SK-N-MC (cell line): Measurements from ENCODE around the gene MGAT5.

Experiments used
- DNase-seq: peaks from one replicate; pipeline ENCODE4 v3.0.0-alpha.2; 2011; ENCODE audit warnings: low read depth, low spot score
- H3K27ac ChIP-seq: fragments of 200-600 bp; sonication (generic); 2 replicates; pipeline ENCODE4 v1.5.1; 2016; ENCODE audit warnings: mixed run types
- H3K36me3 ChIP-seq: fragments of 200-600 bp; sonication (generic); 2 replicates; pipeline ENCODE4 v1.6.1; 2017; ENCODE audit warnings: antibody characterized with exemption, low read length, mixed read lengths; ENCODE audit not compliant: insufficient read depth
- H3K4me3 ChIP-seq: fragments of 200-600 bp; sonication (generic); 2 replicates; pipeline ENCODE4 v1.5.1; 2016
- H3K9ac ChIP-seq: fragments of 200-600 bp; sonication (generic); 2 replicates; pipeline ENCODE4 v1.8.0; 2017; ENCODE audit warnings: mixed run types, mixed read lengths; ENCODE audit not compliant: insufficient read length
- H3K9me3 ChIP-seq: fragments of 200-600 bp; sonication (generic); 2 replicates; pipeline ENCODE4 v1.6.1; 2017; ENCODE audit warnings: low read depth, mild to moderate bottlenecking, antibody characterized with exemption, low read length, moderate library complexity, mixed read lengths
- EZH2 ChIP-seq: fragments of 200-600 bp; sonication (generic); IDR thresholded peaks from one replicate; pipeline ENCODE4 v1.6.1; 2017; ENCODE audit warnings: antibody characterized with exemption
- FOXP2 ChIP-seq: optimal IDR thresholded peaks from 2 replicates; pipeline ENCODE3; 2011; ENCODE audit warnings: mild to moderate bottlenecking, moderate library complexity; ENCODE audit not compliant: insufficient read depth; ENCODE audit errors: extremely low read length, control extremely low read depth
- POLR2AphosphoS5 ChIP-seq: IDR thresholded peaks from 2 replicates; pipeline ENCODE4 v1.6.1; 2012; ENCODE audit warnings: mild to moderate bottlenecking, low read depth, low read length, borderline replicate concordance

Gene MGAT5

DNA sequence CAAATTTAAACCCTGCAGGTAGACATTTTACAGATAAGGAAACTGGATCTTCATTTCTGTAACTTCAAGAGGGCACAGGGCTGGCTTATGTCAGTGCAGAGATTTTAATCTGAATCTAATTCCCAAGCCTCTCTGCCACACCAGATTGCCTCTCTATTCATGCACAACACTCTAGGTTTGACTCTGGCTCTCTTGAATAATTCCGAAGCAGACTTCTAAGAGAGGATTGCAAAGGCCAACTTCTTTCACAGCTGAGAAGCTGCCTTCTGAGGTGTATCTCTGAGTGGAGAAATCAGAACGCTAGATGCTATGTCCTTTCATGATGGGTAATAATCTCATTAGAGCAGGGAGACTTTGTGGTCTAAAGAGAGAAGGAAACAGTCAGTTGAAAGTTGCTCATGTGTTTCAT is 20.1 kb upstream of the MGAT5 start:
- Histone ChIP-seq H3K9me3 (no peaks in the 10 kb centered on the region), H3K27ac (no peak overlapping the region), H3K9ac (no peak overlapping the region), H3K4me3 (no peak overlapping the region), H3K36me3 (no peaks in the 10 kb centered on the region)
- TF ChIP-seq FOXP2 (no peak), EZH2 (no peak), POLR2AphosphoS5 (no peak)
- no peak for DNase-seq

DNA sequence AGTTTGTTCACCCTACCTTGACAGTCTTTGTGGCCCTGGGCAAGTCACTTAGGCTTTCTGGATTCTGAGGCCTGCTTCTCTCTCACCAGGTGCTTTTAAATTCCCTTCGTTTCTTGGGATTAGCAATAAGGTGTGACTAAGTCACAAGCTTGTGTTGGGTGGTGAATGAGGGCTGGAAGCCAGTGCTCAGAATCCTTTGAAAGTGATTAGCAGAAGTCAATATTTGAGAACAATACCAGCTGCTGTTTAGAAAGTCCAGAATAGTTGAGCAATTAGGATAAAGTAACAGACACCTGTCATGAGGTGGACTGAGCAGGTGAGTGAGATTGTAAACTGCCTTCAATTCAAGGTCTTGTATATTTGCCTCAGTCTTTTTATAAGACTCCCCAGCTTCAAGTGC is 19.3 kb upstream of the MGAT5 start:
- H3K27ac ChIP-seq = no peak overlapping the region
- H3K9ac ChIP-seq = no peak overlapping the region
- TF ChIP-seq EZH2 (no peak), POLR2AphosphoS5 (no peak), FOXP2 (no peak)
- no peak for DNase-seq
- H3K9me3 ChIP-seq = no peaks in the 10 kb centered on the region
- H3K36me3 ChIP-seq = no peaks in the 10 kb centered on the region
- no peak overlapping the region for H3K4me3 ChIP-seq

DNA sequence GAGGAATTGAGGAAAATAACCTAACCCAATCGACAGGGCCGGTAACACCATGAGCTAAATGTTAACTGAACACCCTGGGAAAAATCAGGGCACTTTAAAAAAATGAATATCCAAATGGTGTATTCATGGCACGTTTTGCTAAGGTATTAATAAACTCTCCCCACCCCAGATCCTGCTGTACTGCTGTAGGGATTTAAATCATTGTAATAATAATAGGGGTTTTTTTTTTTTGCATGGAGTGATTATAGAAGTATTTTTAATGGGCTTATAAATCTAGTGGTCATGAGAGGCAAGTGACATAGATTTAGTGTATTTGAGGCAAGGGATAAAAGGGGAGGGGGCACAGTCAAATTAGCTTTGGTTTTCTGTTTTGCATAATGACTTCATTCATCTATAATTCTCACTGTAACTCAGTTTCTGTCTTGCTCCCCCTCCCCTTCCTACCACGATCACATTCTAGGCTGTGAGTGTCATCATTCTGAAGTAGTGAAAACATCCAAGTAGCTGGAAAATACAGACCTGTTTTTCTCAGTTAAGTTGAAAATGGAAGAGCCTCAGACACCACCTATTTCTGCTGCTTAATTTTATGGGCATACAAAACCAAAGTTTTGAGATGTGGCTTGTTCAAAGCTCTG is 18.2 kb upstream of the MGAT5 start:
- no peak for DNase-seq
- H3K9ac ChIP-seq = no peak overlapping the region
- no peak overlapping the region for H3K27ac ChIP-seq
- H3K4me3 ChIP-seq = no peak overlapping the region
- no peaks in the 10 kb centered on the region for H3K9me3 ChIP-seq
- TF ChIP-seq EZH2 = no peak
- no peak for TF ChIP-seq FOXP2
- TF ChIP-seq POLR2AphosphoS5 = no peak
- no peaks in the 10 kb centered on the region for H3K36me3 ChIP-seq

DNA sequence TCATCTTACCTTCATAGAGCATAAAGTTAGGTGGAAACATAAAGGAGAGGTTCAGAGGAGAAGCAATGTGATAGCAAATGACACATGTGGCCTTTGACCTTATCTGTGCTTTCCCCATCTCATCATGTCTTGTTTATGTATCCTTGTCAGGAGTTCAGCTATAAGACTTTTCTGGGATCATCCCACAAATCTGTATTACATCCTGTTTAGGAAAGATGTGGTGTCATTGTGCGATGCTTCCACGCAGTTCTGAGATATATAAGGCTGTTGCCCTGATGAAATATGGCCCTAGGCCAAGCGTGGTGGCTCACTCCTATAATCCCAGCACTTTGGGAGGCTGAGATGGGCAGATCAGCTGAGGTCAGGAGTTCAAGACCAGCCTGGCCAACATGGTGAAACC is 15.5 kb upstream of the MGAT5 start:
- Histone ChIP-seq H3K36me3 (no peaks in the 10 kb centered on the region), H3K9me3 (no peaks in the 10 kb centered on the region), H3K9ac (no peak overlapping the region), H3K27ac (no peak overlapping the region), H3K4me3 (no peak overlapping the region)
- TF ChIP-seq EZH2 = no peak
- TF ChIP-seq FOXP2 = no peak
- TF ChIP-seq POLR2AphosphoS5 = no peak
- DNase-seq = no peak

DNA sequence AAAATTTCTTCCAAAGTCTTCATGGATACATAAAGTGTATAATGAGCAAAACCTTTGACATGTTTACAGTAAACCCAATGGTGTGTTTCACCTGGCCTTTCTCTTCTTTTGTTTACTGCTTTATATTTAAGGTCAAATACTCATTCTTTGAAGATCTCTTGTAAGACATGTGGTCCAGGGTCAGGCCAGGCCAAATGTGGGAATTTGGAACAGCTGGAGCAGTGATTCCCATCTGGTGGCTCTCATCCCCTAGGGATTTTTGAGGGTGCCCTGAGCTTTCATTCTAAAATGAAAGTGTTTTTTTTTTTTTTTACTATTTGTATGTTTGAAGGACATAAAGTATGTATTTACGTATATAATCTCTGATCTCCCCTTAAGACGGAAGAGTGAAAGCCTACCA is 13.8 kb upstream of the MGAT5 start:
- Histone ChIP-seq H3K4me3 (no peak overlapping the region), H3K36me3 (no peaks in the 10 kb centered on the region), H3K27ac (no peak overlapping the region), H3K9ac (no peak overlapping the region), H3K9me3 (no peaks in the 10 kb centered on the region)
- TF ChIP-seq EZH2 (no peak), FOXP2 (no peak), POLR2AphosphoS5 (no peak)
- no peak for DNase-seq

DNA sequence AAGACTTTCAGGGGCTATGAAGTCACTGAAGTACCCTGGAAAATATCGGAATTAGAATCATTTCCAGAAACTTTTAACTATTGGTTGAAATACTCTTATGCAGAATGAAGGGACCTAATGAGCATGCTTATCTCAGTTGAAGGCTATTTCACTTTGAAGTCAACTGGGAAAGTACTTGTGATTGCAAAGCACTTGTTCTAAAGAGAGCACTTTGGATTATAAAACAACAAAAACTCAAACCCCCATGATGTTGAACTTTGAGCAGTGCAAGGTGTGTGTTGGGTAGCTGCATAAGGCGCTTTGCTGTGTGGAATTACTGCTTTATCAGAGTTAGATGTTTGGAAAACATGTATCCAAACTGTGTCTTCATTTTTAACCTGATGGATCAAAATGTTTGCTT is 12.0 kb upstream of the MGAT5 start:
- H3K27ac ChIP-seq = no peak overlapping the region
- no peaks in the 10 kb centered on the region for H3K36me3 ChIP-seq
- no peaks in the 10 kb centered on the region for H3K9me3 ChIP-seq
- no peak overlapping the region for H3K9ac ChIP-seq
- H3K4me3 ChIP-seq = no peak overlapping the region
- no peak for TF ChIP-seq EZH2
- no peak for TF ChIP-seq POLR2AphosphoS5
- no peak for TF ChIP-seq FOXP2
- DNase-seq = no peak

DNA sequence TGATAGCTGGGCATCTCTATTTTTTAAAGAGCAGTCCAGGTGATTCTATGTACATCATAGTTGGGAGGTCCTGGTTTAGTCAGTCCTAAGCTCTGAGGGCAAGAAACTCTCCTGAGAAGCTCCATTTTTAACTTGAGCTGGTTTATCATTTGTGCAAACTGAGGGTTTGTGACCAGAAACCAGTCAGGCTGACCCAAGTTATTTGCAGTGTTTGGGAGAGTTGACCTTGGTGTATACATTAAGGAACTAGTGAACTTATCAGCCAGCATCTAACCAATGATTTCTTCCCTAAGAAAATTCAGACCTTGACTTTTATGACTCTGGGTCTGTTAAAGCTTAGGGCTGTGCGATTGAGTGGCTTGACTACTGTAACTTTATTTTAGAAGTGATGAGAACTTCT is 10.6 kb upstream of the MGAT5 start:
- DNase-seq = no peak

DNA sequence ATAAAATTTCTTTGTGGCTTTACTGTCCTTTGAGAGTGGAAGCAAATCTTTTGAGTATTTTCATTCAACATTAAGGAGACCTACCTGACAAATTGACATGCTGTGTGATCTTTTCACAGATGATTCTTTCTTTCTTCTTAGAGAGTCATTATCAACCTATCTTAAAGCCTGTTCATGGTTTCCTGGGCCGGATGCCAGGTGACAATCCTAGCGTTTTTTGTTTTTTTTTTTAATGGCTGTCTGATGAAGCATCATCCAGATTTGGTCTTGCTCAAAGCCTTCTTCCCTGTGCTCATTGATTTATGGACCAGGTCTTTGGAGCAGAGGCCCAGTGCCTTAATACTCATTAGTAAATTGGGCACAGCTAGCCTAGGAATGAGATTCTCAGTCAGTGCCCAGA is 9.8 kb upstream of the MGAT5 start:
- Histone ChIP-seq H3K9me3 (no peaks in the 10 kb centered on the region), H3K27ac (no peak overlapping the region), H3K4me3 (no peak overlapping the region), H3K36me3 (no peaks in the 10 kb centered on the region), H3K9ac (no peak overlapping the region)
- no peak for DNase-seq
- TF ChIP-seq FOXP2 (no peak), EZH2 (no peak), POLR2AphosphoS5 (no peak)

More for the DNA sequence above, 10.6 kb upstream of the MGAT5 start:
- Histone ChIP-seq H3K9ac (no peak overlapping the region), H3K36me3 (no peaks in the 10 kb centered on the region), H3K27ac (no peak overlapping the region), H3K4me3 (no peak overlapping the region), H3K9me3 (no peaks in the 10 kb centered on the region)
- no peak for TF ChIP-seq FOXP2
- no peak for TF ChIP-seq EZH2
- TF ChIP-seq POLR2AphosphoS5 = no peak

DNA sequence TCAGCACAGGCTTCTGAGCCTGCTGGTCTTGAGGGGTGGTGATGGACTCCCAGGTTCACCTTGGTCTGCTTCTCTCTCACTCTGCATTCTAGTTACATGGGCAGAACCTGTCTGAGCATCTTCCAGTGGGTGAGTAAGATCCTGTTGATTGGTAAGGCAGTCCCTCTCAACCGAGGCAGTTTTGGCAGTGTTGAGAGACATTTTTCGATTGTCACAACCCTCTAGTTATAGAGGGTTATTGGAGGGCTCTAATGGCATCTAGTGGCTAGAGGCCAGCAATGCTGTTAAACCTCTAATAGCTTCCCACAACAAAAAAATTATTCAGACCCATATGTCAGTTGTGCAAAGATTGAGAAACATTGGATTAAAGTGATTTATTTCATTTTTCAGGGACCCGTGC is 9.3 kb upstream of the MGAT5 start:
- DNase-seq = no peak
- no peak for TF ChIP-seq FOXP2
- no peak for TF ChIP-seq EZH2
- TF ChIP-seq POLR2AphosphoS5 = no peak
- H3K9ac ChIP-seq = no peak overlapping the region
- H3K36me3 ChIP-seq = no peaks in the 10 kb centered on the region
- no peak overlapping the region for H3K4me3 ChIP-seq
- H3K27ac ChIP-seq = no peak overlapping the region
- no peaks in the 10 kb centered on the region for H3K9me3 ChIP-seq

DNA sequence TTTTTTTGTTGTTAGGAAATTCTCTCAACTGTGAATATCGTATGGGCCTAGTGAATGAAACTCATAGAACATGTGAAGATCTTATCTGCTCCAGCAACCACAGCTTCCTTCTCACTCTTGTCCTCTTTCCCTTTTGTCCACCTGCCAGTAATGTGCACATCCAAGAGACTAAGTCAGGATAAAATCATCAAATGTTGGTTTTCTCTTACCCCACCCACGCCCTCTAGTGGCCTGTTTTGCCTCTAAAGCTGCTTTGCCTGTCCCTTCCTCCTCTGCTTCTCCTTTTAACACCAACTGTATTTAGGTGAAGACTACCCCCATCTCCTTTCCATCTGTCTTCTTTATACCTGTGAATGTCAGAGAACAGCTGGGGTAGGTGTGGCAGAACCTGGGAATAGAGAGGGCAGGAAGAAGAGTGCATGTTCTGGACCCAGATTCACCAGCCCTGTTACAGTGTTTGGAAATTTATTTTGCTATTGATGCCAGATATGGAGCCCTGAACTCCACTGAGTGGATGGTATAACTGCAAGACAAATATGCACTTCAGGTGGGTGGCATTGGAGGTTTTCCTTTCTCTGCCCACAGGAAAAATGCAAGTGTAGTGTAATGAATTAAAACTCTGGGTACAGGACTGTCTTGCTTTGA is 8.4 kb upstream of the MGAT5 start:
- TF ChIP-seq FOXP2 (no peak), EZH2 (no peak), POLR2AphosphoS5 (no peak)
- no peak overlapping the region for H3K4me3 ChIP-seq
- H3K36me3 ChIP-seq = no peaks in the 10 kb centered on the region
- H3K9me3 ChIP-seq = no peaks in the 10 kb centered on the region
- no peak overlapping the region for H3K9ac ChIP-seq
- DNase-seq = peak; percentile 10
- no peak overlapping the region for H3K27ac ChIP-seq
